DND-41 (cell line): ENCODE measurements around the gene SH2D4B.

ENCODE experiments used
- ATAC-seq: fragments of 200-7000 bp; cut with Tn5 transposase; 3 replicates; pipeline ENCODE4 v1.9.1; 2021; ENCODE audit warnings: low read depth; ENCODE audit not compliant: insufficient read depth
- DNase-seq: peaks from one replicate; pipeline ENCODE4 v3.0.0-alpha.2; 2020
- H2AFZ ChIP-seq: 2 replicates; pipeline ENCODE4 v1.6.0; 2012; ENCODE audit warnings: low read depth, low read length
- H3K27ac ChIP-seq: 2 replicates; pipeline ENCODE4 v1.5.1; 2012; ENCODE audit warnings: low read length, inconsistent platforms
- H3K27me3 ChIP-seq: fragments of 200-600 bp; sonication (generic); 2 replicates; pipeline ENCODE4 v1.6.0; 2012; ENCODE audit warnings: low read length, mild to moderate bottlenecking, inconsistent platforms; ENCODE audit not compliant: insufficient read depth, poor library complexity
- H3K36me3 ChIP-seq: 2 replicates; pipeline ENCODE4 v1.5.1; 2012; ENCODE audit warnings: low read length, inconsistent platforms; ENCODE audit not compliant: insufficient read depth
- H3K4me1 ChIP-seq: 2 replicates; pipeline ENCODE4 v1.5.1; 2012; ENCODE audit warnings: mild to moderate bottlenecking, low read length; ENCODE audit not compliant: insufficient read depth
- H3K4me2 ChIP-seq: 2 replicates; pipeline ENCODE4 v1.6.0; 2012; ENCODE audit warnings: mild to moderate bottlenecking, moderate library complexity, low read length, inconsistent platforms; ENCODE audit not compliant: insufficient read depth
- H3K4me3 ChIP-seq, 2 experiments: fragments of 200-600 bp in 1 of 2; shearing (Covaris generic) in 1 of 2; 2 replicates each; pipeline ENCODE4 v1.5.1; 2012 to 2016; ENCODE audit warnings: inconsistent platforms in 2 of 2, low read length in 2 of 2, mild to moderate bottlenecking in 2 of 2, low read depth in 1 of 2, moderate library complexity in 1 of 2
- H3K79me2 ChIP-seq: 2 replicates; pipeline ENCODE4 v1.6.0; 2012; ENCODE audit warnings: low read length, inconsistent platforms; ENCODE audit not compliant: insufficient read depth
- H3K9ac ChIP-seq: 2 replicates; pipeline ENCODE4 v1.6.0; 2012; ENCODE audit warnings: low read depth, mild to moderate bottlenecking, inconsistent platforms, low read length, moderate library complexity
- H3K9me3 ChIP-seq: 2 replicates; pipeline ENCODE4 v1.5.1; 2012; ENCODE audit warnings: low read length, moderate library complexity, mild to moderate bottlenecking, inconsistent platforms; ENCODE audit not compliant: insufficient read depth, severe bottlenecking
- H4K20me1 ChIP-seq: 2 replicates; pipeline ENCODE4 v1.6.0; 2012; ENCODE audit warnings: low read length; ENCODE audit not compliant: insufficient read depth
- EZH2 ChIP-seq: IDR thresholded peaks from 3 replicates; pipeline ENCODE4 v1.6.1; 2012; ENCODE audit warnings: borderline replicate concordance, low read depth, mild to moderate bottlenecking, moderate library complexity, low read length, inconsistent platforms; ENCODE audit not compliant: severe bottlenecking
- TF ChIP-seq, protein P1 (sequence below): IDR thresholded peaks from 2 replicates; pipeline ENCODE4 v1.5.1; 2012; ENCODE audit warnings: borderline replicate concordance, low read length, moderate library complexity, mild to moderate bottlenecking; ENCODE audit not compliant: poor library complexity, severe bottlenecking; ENCODE audit errors: extremely low read depth

SH2D4B gene

DNA sequence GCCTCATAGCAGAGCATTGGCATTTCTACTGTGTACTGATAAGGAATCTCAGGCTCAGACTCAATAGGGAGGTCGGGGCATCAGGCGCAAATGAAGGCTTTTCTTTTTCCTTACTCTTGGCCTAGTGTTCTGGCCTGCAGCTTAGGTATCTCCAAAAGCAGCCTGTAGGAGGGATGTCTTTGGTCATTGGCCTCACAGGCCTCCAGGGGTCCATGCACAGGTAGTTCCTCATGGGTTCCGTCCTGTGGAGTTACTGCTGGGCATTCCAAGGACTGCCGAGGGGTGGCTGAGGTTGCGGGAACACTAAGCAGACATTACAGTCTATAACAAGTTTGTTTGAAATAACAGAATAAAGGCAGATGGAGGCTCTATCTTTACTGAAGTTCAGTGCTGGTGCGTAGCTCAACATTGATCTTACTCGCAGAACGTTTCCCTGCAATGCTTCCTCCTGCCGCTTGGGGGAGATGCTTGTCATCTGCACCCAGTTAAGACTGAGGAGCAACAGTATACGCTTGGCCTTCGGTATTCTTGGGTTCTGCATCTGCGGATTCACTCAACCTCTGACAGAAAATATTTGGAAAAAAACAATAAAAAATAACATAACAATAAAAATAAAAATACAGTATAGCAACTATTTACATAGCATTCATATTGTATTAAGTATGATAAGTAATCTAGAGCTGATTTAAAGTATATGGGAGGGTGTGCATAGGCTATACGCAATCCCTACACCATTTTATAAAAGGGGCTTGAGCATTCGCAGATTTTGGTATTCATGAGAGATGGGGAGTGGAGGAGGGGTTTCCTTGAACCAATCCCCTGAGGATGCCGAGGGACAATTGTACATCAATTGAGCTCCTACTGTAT, 58.9 kb downstream of the SH2D4B start:
- TF ChIP-seq, protein P1, sequence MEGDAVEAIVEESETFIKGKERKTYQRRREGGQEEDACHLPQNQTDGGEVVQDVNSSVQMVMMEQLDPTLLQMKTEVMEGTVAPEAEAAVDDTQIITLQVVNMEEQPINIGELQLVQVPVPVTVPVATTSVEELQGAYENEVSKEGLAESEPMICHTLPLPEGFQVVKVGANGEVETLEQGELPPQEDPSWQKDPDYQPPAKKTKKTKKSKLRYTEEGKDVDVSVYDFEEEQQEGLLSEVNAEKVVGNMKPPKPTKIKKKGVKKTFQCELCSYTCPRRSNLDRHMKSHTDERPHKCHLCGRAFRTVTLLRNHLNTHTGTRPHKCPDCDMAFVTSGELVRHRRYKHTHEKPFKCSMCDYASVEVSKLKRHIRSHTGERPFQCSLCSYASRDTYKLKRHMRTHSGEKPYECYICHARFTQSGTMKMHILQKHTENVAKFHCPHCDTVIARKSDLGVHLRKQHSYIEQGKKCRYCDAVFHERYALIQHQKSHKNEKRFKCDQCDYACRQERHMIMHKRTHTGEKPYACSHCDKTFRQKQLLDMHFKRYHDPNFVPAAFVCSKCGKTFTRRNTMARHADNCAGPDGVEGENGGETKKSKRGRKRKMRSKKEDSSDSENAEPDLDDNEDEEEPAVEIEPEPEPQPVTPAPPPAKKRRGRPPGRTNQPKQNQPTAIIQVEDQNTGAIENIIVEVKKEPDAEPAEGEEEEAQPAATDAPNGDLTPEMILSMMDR = peak; percentile 83
- TF ChIP-seq EZH2 = no peak
- no peak overlapping the region for H3K9ac ChIP-seq
- no peaks in the 10 kb centered on the region for H3K27me3 ChIP-seq
- no peak overlapping the region for H3K4me3 ChIP-seq
- no peaks in the 10 kb centered on the region for H4K20me1 ChIP-seq
- no peak overlapping the region for H3K27ac ChIP-seq
- ATAC-seq (peak; percentile 71; the same call in 2 of the 3 replicates), DNase-seq (peak; percentile 31)
- H3K79me2 ChIP-seq = no peaks in the 10 kb centered on the region
- no peak overlapping the region for H3K4me2 ChIP-seq
- no peak overlapping the region for H2AFZ ChIP-seq
- no peaks in the 10 kb centered on the region for H3K9me3 ChIP-seq
- H3K4me1 ChIP-seq = no peaks in the 10 kb centered on the region
- no peaks in the 10 kb centered on the region for H3K36me3 ChIP-seq

DNA sequence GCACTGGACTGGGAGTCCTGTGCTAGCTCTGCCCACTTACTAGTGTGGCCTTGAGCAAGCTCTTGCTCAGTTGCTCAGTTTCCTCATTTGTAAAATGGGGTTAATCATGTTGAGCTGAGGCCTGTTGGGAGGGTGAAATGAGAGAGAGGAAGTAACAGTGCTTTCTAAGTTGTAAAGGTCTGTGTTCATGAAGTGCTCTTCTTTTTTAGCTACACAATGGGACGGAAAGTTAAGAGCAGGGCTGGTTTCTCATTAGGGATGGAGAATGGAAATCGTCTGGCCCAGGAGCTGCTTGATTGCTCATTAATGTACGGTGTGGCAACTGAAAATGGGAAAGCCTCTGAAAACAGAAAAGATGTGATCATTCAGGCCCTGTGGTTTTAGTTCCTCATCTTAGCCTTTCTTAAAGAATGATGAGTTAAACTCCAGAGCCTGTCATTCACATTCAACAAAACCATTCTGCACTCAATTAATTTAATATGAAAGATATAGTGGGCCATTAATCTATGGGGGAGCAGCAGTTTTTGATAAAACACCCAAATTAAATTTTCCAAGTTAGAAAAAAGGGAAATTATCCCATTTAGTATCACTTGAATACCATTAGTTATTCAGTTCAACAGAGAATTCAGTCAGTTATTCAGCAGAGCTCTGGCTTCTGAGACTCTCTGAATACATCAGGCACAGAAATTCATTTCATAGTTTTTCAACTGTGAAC, 60.5 kb downstream of the SH2D4B start:
- Histone ChIP-seq H3K4me2 (no peak overlapping the region), H4K20me1 (no peaks in the 10 kb centered on the region), H3K27me3 (no peaks in the 10 kb centered on the region), H3K79me2 (no peaks in the 10 kb centered on the region), H3K9ac (no peak overlapping the region), H3K27ac (no peak overlapping the region), H3K4me1 (no peaks in the 10 kb centered on the region), H3K4me3 (no peak overlapping the region), H3K36me3 (no peaks in the 10 kb centered on the region), H2AFZ (no peak overlapping the region), H3K9me3 (no peaks in the 10 kb centered on the region)
- TF ChIP-seq, protein P1 = no peak
- no peak for TF ChIP-seq EZH2
- no peak for DNase-seq
- ATAC-seq = no peak

DNA sequence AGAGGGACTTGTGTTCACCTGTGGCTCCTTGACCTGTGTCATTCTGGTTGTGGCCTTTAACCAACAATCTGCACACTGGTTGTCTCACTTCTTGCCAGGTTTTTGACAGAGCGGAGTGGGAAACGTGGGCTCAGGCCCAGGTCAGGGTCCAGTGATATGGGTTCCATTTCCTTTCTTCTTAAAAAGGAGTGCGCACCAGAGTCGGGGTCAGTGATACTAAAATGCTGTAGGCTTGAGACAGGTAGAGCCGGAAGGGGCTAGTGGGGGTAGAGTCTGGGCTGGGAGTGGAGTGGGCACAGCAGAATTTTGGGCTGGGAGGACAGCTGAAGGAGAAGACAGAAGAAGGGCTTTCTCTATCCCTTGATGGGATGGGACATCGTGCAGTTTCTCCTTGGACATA, 61.2 kb downstream of the SH2D4B start:
- Histone ChIP-seq H3K9ac (no peak overlapping the region), H3K27ac (no peak overlapping the region), H3K4me3 (no peak overlapping the region), H3K79me2 (no peaks in the 10 kb centered on the region), H2AFZ (no peak overlapping the region), H3K36me3 (no peaks in the 10 kb centered on the region), H3K9me3 (no peaks in the 10 kb centered on the region), H4K20me1 (no peaks in the 10 kb centered on the region), H3K4me1 (no peaks in the 10 kb centered on the region), H3K27me3 (no peaks in the 10 kb centered on the region), H3K4me2 (no peak overlapping the region)
- DNase-seq (no peak), ATAC-seq (no peak)
- TF ChIP-seq EZH2 = no peak
- TF ChIP-seq, protein P1 = no peak
